Measurements from ENCODE around the gene IPP.

DNA sequence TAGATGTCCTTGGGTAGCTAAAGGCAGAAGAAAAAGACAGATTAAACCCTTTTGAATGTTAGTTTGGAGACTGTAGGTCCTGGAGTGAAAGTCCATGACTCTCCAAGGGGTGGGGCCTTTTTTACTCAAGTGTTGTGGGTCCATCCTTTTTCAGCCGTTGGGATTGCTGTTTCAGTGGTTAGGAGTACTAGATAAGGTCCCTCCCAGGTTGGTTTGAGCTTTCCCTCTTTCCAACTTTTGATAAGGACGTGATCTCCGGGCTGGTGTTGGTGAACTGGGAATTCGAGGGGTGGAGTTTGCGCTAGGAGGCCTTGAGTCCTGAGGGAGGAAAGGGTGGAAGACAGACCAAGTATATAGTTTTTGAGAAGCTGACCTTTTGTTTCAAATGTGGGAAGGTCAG, 5.2 kb upstream of the IPP start:
- TF ChIP-seq, protein P1, sequence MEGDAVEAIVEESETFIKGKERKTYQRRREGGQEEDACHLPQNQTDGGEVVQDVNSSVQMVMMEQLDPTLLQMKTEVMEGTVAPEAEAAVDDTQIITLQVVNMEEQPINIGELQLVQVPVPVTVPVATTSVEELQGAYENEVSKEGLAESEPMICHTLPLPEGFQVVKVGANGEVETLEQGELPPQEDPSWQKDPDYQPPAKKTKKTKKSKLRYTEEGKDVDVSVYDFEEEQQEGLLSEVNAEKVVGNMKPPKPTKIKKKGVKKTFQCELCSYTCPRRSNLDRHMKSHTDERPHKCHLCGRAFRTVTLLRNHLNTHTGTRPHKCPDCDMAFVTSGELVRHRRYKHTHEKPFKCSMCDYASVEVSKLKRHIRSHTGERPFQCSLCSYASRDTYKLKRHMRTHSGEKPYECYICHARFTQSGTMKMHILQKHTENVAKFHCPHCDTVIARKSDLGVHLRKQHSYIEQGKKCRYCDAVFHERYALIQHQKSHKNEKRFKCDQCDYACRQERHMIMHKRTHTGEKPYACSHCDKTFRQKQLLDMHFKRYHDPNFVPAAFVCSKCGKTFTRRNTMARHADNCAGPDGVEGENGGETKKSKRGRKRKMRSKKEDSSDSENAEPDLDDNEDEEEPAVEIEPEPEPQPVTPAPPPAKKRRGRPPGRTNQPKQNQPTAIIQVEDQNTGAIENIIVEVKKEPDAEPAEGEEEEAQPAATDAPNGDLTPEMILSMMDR (IDR thresholded peaks at IDR 0.05), result no peak
- TF ChIP-seq POLR2A (IDR thresholded peaks at IDR 0.05), result no peak
